Measurements from ENCODE around the gene TOMM5. TPM values are rescaled to one million over a fixed set of nuclear protein-coding genes. Genes with fewer than 3 reads are reported as not detected.
A peak's percentile ranks its signal among the peaks of the same experiment; 100 is the strongest.

Gene TOMM5
- polyA plus RNA-seq, 1 donor from 2014 or later, result 166 TPM

DNA sequence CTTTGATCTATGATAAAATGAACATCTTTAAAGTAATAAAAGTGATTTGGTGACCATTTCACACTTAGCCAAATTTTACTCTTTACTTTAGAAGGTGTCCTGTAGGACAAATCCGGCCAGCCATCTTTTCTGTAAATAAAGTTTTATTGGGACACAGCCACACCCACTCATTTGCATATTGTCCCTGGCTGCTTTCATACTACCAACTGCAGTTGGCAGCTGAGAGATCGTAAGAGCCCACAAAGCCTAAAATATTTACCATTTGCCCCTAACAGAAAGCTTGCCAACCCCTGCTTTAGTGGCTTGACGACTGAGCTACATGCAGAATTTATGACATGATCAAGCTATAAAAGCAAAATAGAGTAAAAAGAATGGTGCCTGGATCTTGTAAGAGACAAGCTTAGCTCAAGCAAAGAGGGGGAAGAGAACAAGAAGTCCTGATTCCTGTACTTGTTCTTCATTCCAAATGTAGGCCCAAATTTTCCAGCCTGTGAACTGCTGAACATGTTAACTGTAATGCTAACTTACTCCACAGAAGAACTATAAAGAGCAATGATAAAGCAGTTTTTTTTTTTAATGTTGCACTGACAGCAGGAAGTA lies 8.8 kb downstream of the TOMM5 start:
- Mint-ChIP-seq H3K9me3 (no peaks in the 10 kb centered on the region), H3K4me1 (peaks cover 15 to 24% (median 21%) of the 10 kb centered on the region in 3 donors), H3K27ac (peak overlapping the region; percentile 26 to 67 (median 27))

DNA sequence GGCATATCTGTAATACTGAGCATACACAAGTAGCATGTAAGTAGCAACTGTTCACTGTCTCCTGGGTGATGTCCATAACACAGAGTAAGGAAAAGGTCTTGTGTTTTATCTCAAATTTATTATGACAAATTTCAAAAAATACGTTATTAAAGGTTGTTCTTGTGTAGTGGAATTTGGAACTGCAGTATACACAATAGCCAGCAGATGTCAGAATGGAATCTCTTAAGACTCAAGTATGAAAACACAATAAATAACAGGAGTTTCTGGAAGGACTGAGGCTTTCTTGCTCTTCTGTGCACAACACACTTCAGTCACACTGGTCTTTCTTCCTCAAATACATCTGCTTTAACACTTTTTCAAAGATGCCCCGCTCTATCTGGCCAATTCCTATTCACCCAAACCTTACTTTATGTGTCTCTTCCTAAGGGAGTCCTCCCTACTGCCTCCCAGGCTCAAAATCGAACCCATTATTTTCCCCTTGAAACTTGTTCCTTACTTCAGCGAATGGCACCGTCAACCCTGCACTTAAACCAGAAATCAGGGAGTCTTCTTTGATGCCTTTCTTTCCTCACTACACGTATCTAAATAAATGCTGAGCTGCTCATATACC lies 9.7 kb downstream of the TOMM5 start:
- Mint-ChIP-seq H3K36me3 (peaks cover 5% of the 10 kb centered on the region), H3K27ac (peak overlapping the region in 2 of 3 donors; percentile 18 to 67), H3K9me3 (no peaks in the 10 kb centered on the region), H3K4me1 (peaks cover 19 to 26% (median 26%) of the 10 kb centered on the region in 3 donors), H3K27me3 (no peaks in the 10 kb centered on the region), H3K4me3 (peak overlapping the region in 1 of 4 donors; percentile 8)

More for the DNA sequence above, 8.8 kb downstream of the TOMM5 start:
- peaks cover 6% of the 10 kb centered on the region for H3K36me3 Mint-ChIP-seq
- no peak overlapping the region for H3K4me3 Mint-ChIP-seq
- H3K27me3 Mint-ChIP-seq, result no peaks in the 10 kb centered on the region

GRCh38 chr9:37575921-37576721 lies 16.3 kb downstream of the TOMM5 start, which contains the start of gene FBXO10:
TSS of gene FBXO10 (minus strand) at chr9:37576380. CDS start at chr9:37541768, 34,612 bp downstream.
- no peaks in the 10 kb centered on the region for H3K9me3 Mint-ChIP-seq
- H3K4me1 Mint-ChIP-seq, result peaks cover 31 to 46% (median 45%) of the 10 kb centered on the region in 3 donors

DNA sequence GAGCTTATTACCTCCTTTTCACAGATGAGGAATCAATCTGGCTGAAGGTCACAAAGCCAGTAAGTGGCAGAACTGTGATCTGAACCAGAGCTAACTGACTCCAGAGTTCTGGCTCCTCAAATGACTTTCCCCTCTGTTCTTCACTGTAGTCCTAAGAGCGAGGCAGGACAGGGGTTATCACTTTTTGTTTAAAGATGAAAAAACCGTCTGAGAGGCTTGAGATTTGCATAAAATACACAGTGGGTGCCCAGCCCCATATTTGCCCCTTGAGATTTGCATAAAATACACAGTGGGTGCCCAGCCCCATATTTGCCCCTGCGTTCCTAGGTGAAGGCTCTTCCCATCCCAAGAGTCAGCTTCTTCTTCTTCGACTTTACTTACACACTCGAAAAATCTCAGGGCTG lies 16.9 kb downstream of the TOMM5 start:
- Mint-ChIP-seq H3K4me3 (peak overlapping the region; percentile 95 to 98 (median 97)), H3K4me1 (peaks cover 34 to 47% (median 47%) of the 10 kb centered on the region in 3 donors), H3K9me3 (no peaks in the 10 kb centered on the region), H3K36me3 (peaks cover 10% of the 10 kb centered on the region), H3K27ac (peak overlapping the region; percentile 93 to 99 (median 96)), H3K27me3 (no peaks in the 10 kb centered on the region)

More at GRCh38 chr9:37575921-37576721, 16.3 kb downstream of the TOMM5 start, which contains the start of gene FBXO10:
- no peaks in the 10 kb centered on the region for H3K27me3 Mint-ChIP-seq
- peak within 1 kb of the TSS; percentile 93 to 99 (median 96) for H3K27ac Mint-ChIP-seq
- H3K4me3 Mint-ChIP-seq, result peak within 1 kb of the TSS; percentile 95 to 99 (median 97)
- peaks cover 10% of the 10 kb centered on the region for H3K36me3 Mint-ChIP-seq

- Mint-ChIP-seq H3K27me3 (no peaks in the 10 kb centered on the region), H3K4me3 (peak overlapping the region; percentile 95 to 98 (median 97)), H3K9me3 (no peaks in the 10 kb centered on the region), H3K4me1 (peaks cover 32 to 51% (median 46%) of the 10 kb centered on the region in 3 donors), H3K27ac (peak overlapping the region; percentile 93 to 99 (median 96)), H3K36me3 (peaks cover 10% of the 10 kb centered on the region)
Measured at GRCh38 chr9:37575001-37575400, 17.4 kb downstream of the TOMM5 start.

DNA sequence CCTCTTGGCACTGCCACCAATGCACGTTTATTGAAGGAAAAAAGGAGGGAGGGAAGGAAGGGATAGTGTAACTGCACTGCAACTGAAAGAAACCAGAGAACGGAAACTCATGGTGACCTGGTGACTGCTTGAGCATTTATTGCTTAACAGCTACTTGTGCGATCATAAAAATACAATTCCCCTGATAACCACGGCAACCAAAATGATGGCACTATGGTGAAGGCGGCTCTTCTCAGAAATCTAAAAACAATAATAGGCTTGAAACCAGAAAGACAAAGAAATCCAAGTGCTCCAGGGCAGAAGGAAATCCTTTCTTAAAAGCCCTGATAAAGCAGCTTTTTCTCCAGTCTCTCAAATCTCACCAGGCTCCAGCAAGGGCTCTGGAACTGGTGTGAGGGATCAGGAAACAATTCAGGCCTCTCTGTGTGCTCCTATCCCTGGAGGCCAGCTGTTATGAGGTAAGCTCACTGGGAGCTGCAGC lies 18.1 kb downstream of the TOMM5 start:
- Mint-ChIP-seq H3K27me3 (no peaks in the 10 kb centered on the region), H3K4me3 (peak overlapping the region in 2 of 4 donors; percentile 84 to 96)

DNA sequence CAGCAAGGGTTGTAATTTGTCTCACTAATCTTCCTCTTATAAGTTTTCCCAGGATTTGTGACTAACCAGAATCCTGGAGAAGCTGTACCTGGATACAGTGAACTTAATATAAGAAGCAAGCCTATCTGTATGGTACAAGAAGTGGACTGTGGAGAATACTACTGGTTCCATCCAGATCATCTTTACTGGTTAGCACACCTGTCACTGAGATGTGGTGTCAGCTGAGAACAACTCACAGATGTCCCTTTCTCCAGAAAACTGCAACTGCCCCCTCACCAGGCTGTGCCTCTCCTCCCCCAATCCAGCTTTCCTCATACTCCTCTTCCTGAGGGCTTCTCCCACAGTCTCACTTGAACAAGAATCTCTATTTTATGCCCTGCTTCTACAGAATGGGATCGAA lies 21.1 kb downstream of the TOMM5 start:
- Mint-ChIP-seq H3K9me3 (no peaks in the 10 kb centered on the region), H3K27ac (no peak overlapping the region), H3K4me3 (no peak overlapping the region), H3K27me3 (no peaks in the 10 kb centered on the region), H3K36me3 (peaks cover 17% of the 10 kb centered on the region), H3K4me1 (peaks cover 46 to 57% (median 56%) of the 10 kb centered on the region in 3 donors)

More for the DNA sequence above, 18.1 kb downstream of the TOMM5 start:
- Mint-ChIP-seq H3K9me3 (no peaks in the 10 kb centered on the region), H3K4me1 (peaks cover 32 to 51% (median 50%) of the 10 kb centered on the region in 3 donors), H3K36me3 (peaks cover 12% of the 10 kb centered on the region), H3K27ac (peak overlapping the region in 2 of 3 donors; percentile 42 to 93)

DNA sequence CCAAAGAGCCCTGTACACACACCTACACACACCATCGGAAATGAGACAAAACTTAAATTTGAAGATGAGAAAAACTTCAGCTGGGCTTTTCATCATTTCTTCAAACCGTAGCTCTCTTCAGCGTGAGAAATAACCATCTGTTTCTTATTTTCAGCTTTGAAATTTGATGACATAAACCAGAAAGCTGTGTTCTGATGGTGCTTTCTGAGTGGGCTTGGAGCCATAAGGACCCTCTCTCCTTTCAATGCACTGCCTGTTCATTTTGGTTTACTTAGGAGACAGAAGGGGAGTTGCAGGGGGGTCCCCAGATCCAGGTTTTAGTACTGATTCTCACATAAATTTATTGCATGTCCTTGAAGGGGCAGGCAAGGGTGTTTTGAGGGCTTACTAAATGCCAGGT lies 25.7 kb downstream of the TOMM5 start:
- no peaks in the 10 kb centered on the region for H3K27me3 Mint-ChIP-seq
- H3K4me1 Mint-ChIP-seq, result peaks cover 62 to 71% (median 65%) of the 10 kb centered on the region in 3 donors
- H3K27ac Mint-ChIP-seq, result peak overlapping the region; percentile 94 to 95 (median 94)
- peaks cover 0 to 7% (median 3%) of the 10 kb centered on the region in 3 donors for H3K9me3 Mint-ChIP-seq
- H3K4me3 Mint-ChIP-seq, result peak overlapping the region; percentile 3 to 85 (median 50)
- H3K36me3 Mint-ChIP-seq, result peaks cover 11% of the 10 kb centered on the region

- Mint-ChIP-seq H3K9me3 (peaks cover 0 to 7% (median 3%) of the 10 kb centered on the region in 3 donors), H3K27ac (peak overlapping the region; percentile 94 to 95 (median 94)), H3K27me3 (no peaks in the 10 kb centered on the region), H3K4me1 (peaks cover 65 to 73% (median 67%) of the 10 kb centered on the region in 3 donors), H3K4me3 (peak overlapping the region; percentile 78 to 90 (median 82)), H3K36me3 (peaks cover 10% of the 10 kb centered on the region)
Measured at GRCh38 chr9:37565661-37566618, 26.5 kb downstream of the TOMM5 start.

GRCh38 chr9:37564916-37565315 lies 27.5 kb downstream of the TOMM5 start:
- Mint-ChIP-seq H3K36me3 (peaks cover 10% of the 10 kb centered on the region), H3K27me3 (no peaks in the 10 kb centered on the region), H3K4me3 (peak overlapping the region in 3 of 4 donors; percentile 44 to 90 (median 78)), H3K4me1 (peaks cover 65 to 75% (median 69%) of the 10 kb centered on the region in 3 donors), H3K27ac (peak overlapping the region; percentile 94 to 95 (median 94)), H3K9me3 (peaks cover 0 to 7% (median 3%) of the 10 kb centered on the region in 3 donors)

GRCh38 chr9:37563806-37564513 lies 28.4 kb downstream of the TOMM5 start:
- peak overlapping the region in 2 of 4 donors; percentile 74 to 90 for H3K4me3 Mint-ChIP-seq
- H3K27ac Mint-ChIP-seq, result peak overlapping the region in 1 of 3 donors; percentile 33
- H3K27me3 Mint-ChIP-seq, result no peaks in the 10 kb centered on the region
- H3K36me3 Mint-ChIP-seq, result peaks cover 9% of the 10 kb centered on the region
- H3K4me1 Mint-ChIP-seq, result peaks cover 70 to 77% (median 73%) of the 10 kb centered on the region in 3 donors
- H3K9me3 Mint-ChIP-seq, result peaks cover 0 to 7% (median 3%) of the 10 kb centered on the region in 3 donors

DNA sequence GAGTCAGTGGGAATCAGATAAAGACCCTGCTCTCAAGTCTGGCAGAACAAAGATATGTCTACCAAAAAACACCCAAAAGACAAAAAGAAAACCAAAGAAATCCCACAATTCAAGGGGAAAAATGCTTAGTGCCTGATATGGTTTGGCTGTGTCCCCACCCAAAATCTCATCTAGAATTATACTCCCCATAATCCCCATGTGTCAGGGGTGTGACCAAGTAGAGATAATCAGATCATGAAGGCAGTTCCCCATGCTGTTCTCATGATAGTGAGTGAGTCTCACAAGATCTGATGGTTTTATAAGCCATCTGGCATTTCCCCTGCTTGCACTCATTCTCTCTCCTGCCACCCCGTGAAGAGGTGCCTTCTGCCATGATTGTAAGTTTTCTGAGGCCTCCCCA lies 29.6 kb downstream of the TOMM5 start:
- Mint-ChIP-seq H3K27me3 (no peaks in the 10 kb centered on the region), H3K4me3 (peak overlapping the region in 3 of 4 donors; percentile 56 to 90 (median 56)), H3K4me1 (peaks cover 64 to 66% (median 64%) of the 10 kb centered on the region in 3 donors), H3K9me3 (peaks cover 0 to 7% (median 3%) of the 10 kb centered on the region in 3 donors), H3K36me3 (peaks cover 5% of the 10 kb centered on the region), H3K27ac (peak overlapping the region in 2 of 3 donors; percentile 33 to 41)

GRCh38 chr9:37561682-37562081 lies 30.7 kb downstream of the TOMM5 start:
- Mint-ChIP-seq H3K27me3 (no peaks in the 10 kb centered on the region), H3K4me1 (peaks cover 53 to 63% (median 58%) of the 10 kb centered on the region in 3 donors), H3K9me3 (peaks cover 0 to 7% (median 3%) of the 10 kb centered on the region in 3 donors), H3K36me3 (peaks cover 11% of the 10 kb centered on the region), H3K27ac (peak overlapping the region; percentile 1 to 63 (median 63)), H3K4me3 (peak overlapping the region; percentile 9 to 90 (median 69))

Measured in IgD-negative memory B cell (primary cell).